Left ventricle myocardium inferior (tissue), 1 donor: Measurements from ENCODE around the gene FBXO39. TPM values are rescaled to one million over a fixed set of nuclear protein-coding genes. Genes with fewer than 3 reads are reported as not detected.

Experiments used
- DNase-seq: peaks from one replicate; pipeline ENCODE4 v3.0.0-alpha.2; 2020
- H3K27ac ChIP-seq: fragments of 200-600 bp; replicated peaks from 2 replicates; pipeline ENCODE4 v1.8.0; 2021
- H3K27me3 ChIP-seq: fragments of 200-600 bp; 2 replicates; pipeline ENCODE4 v1.8.0; 2021; ENCODE audit warnings: low read depth
- H3K36me3 ChIP-seq: fragments of 200-600 bp; 2 replicates; pipeline ENCODE4 v1.8.0; 2021
- H3K4me1 ChIP-seq: fragments of 200-600 bp; 2 replicates; pipeline ENCODE4 v1.8.0; 2021
- H3K4me3 ChIP-seq: fragments of 200-600 bp; 2 replicates; pipeline ENCODE4 v1.8.0; 2021; ENCODE audit warnings: mild to moderate bottlenecking, moderate library complexity
- H3K9me3 ChIP-seq: fragments of 200-600 bp; replicated peaks from 2 replicates; pipeline ENCODE4 v1.8.0; 2021
- CTCF ChIP-seq: fragments of 200-600 bp; IDR thresholded peaks from 2 replicates; pipeline ENCODE4 v1.8.0; 2021; ENCODE audit warnings: antibody characterized with exemption, mild to moderate bottlenecking, borderline replicate concordance
- intact Hi-C: fragments of 100-400 bp; cut with micrococcal nuclease; formaldehyde crosslinking; loops from one replicate; pipeline ENCODE4 v1.11.0; 2022
- total RNA-seq: library from RNA; stranded (reverse); fragmentation: NEBNext Ultra II Directional; extraction: Animal tissue kit (Norgen Biotek cat#: 25700); gene quantifications from one replicate; pipeline ENCODE4 v1.2.1, GENCODE V29; 2021
- donor health status: DM: no; HTN: yes; CAD: no; lungs with severe emphysema.

FBXO39 gene
- total RNA-seq, 1 donor from 2014 or later, result not detected

GRCh38 chr17:6789146-6789545 lies 13.1 kb downstream of the FBXO39 start:
- Histone ChIP-seq H3K27ac (no peak overlapping the region), H3K27me3 (peaks cover 57% of the 10 kb centered on the region), H3K4me1 (no peaks in the 10 kb centered on the region), H3K9me3 (peaks cover 22% of the 10 kb centered on the region), H3K4me3 (no peak overlapping the region), H3K36me3 (no peaks in the 10 kb centered on the region)
- DNase-seq, result no peak
- intact Hi-C loops, result no loop called here
- no peak for TF ChIP-seq CTCF

- TF ChIP-seq CTCF, result no peak
- no peak for DNase-seq
- intact Hi-C loops, result no loop called here
- Histone ChIP-seq H3K4me3 (no peak overlapping the region), H3K27ac (no peak overlapping the region), H3K27me3 (peaks cover 63% of the 10 kb centered on the region), H3K4me1 (no peaks in the 10 kb centered on the region), H3K36me3 (no peaks in the 10 kb centered on the region), H3K9me3 (no peaks in the 10 kb centered on the region)
Measured at GRCh38 chr17:6793748-6794493, 17.9 kb downstream of the FBXO39 start.

- no peaks in the 10 kb centered on the region for H3K9me3 ChIP-seq
- H3K4me3 ChIP-seq, result no peak overlapping the region
- no peaks in the 10 kb centered on the region for H3K36me3 ChIP-seq
- no peaks in the 10 kb centered on the region for H3K4me1 ChIP-seq
- peaks cover 56% of the 10 kb centered on the region for H3K27me3 ChIP-seq
- no peak for DNase-seq
- intact Hi-C loops, result no loop called here
- TF ChIP-seq CTCF, result no peak
- no peak overlapping the region for H3K27ac ChIP-seq
Measured at GRCh38 chr17:6796017-6796886, 20.2 kb downstream of the FBXO39 start.

- no peaks in the 10 kb centered on the region for H3K9me3 ChIP-seq
- H3K4me1 ChIP-seq, result no peaks in the 10 kb centered on the region
- intact Hi-C loops, result no loop called here
- TF ChIP-seq CTCF, result no peak
- DNase-seq, result no peak
- no peaks in the 10 kb centered on the region for H3K36me3 ChIP-seq
- peaks cover 48% of the 10 kb centered on the region for H3K27me3 ChIP-seq
- H3K4me3 ChIP-seq, result no peak overlapping the region
- H3K27ac ChIP-seq, result no peak overlapping the region
Measured at GRCh38 chr17:6796887-6797490, 21.0 kb downstream of the FBXO39 start.

- H3K4me3 ChIP-seq, result no peak overlapping the region
- peaks cover 41% of the 10 kb centered on the region for H3K27me3 ChIP-seq
- no peaks in the 10 kb centered on the region for H3K4me1 ChIP-seq
- intact Hi-C loops, result no loop called here
- H3K9me3 ChIP-seq, result no peaks in the 10 kb centered on the region
- no peaks in the 10 kb centered on the region for H3K36me3 ChIP-seq
- DNase-seq, result no peak
- H3K27ac ChIP-seq, result no peak overlapping the region
- TF ChIP-seq CTCF, result no peak
Measured at GRCh38 chr17:6797718-6798351, 21.8 kb downstream of the FBXO39 start.
